Measurements from ENCODE around the gene ATG7.

Gene ATG7, protein sequence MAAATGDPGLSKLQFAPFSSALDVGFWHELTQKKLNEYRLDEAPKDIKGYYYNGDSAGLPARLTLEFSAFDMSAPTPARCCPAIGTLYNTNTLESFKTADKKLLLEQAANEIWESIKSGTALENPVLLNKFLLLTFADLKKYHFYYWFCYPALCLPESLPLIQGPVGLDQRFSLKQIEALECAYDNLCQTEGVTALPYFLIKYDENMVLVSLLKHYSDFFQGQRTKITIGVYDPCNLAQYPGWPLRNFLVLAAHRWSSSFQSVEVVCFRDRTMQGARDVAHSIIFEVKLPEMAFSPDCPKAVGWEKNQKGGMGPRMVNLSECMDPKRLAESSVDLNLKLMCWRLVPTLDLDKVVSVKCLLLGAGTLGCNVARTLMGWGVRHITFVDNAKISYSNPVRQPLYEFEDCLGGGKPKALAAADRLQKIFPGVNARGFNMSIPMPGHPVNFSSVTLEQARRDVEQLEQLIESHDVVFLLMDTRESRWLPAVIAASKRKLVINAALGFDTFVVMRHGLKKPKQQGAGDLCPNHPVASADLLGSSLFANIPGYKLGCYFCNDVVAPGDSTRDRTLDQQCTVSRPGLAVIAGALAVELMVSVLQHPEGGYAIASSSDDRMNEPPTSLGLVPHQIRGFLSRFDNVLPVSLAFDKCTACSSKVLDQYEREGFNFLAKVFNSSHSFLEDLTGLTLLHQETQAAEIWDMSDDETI

DNA sequence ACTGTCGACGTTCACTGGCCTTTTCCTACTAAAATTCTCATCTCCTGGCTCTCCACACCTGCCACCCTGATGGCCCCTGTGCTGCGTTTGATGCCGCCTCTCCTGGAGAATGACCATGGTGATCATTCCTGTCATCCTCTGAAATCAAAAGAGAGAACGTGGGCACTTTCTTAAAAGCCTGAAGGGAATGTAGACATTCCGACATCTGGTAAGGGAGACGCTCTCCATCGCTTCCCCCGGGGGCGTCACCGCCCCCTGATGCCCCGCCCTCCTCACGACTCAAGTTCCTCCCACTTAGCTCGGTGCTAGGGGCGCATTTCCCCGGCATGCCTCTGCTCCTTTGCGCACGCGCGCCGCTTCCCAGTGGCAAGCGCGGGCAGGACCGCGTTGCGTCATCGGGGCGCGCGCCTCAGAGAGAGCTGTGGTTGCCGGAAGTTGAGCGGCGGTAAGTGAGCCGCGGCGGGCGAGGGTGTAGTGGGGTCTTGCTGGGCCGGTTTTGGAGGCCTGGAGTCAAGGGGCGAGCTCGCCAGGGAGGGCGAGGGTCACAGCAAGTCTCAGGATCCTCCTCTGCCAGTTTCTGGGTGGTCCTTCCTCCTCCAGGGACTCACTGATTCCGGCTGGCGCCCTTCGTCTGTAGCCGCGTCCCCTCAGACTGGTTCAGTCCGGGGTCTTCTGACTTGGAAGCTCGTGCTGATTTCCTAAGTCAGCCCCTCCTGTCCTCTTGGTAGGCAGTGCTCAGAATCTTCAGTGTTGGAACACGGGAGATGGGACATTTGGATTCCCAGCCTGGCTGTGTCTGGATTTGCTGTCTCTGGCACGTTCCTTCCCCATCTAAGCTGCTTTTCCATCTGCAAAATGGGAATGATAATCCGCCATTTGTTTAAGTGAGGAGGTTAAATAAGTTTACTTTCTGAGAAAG lies at the start of gene ATG7:
ATG7 (plus strand) TSS at position 412 of the 919 bp plus-strand sequence. CDS start 26,299 bp downstream, outside the sequence.
- no peak for FAIRE-seq
- peak; percentile 87 for DNase-seq (ENCODE audit: insufficient read length, low spot score)
- TF ChIP-seq, protein P1, sequence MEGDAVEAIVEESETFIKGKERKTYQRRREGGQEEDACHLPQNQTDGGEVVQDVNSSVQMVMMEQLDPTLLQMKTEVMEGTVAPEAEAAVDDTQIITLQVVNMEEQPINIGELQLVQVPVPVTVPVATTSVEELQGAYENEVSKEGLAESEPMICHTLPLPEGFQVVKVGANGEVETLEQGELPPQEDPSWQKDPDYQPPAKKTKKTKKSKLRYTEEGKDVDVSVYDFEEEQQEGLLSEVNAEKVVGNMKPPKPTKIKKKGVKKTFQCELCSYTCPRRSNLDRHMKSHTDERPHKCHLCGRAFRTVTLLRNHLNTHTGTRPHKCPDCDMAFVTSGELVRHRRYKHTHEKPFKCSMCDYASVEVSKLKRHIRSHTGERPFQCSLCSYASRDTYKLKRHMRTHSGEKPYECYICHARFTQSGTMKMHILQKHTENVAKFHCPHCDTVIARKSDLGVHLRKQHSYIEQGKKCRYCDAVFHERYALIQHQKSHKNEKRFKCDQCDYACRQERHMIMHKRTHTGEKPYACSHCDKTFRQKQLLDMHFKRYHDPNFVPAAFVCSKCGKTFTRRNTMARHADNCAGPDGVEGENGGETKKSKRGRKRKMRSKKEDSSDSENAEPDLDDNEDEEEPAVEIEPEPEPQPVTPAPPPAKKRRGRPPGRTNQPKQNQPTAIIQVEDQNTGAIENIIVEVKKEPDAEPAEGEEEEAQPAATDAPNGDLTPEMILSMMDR (IDR thresholded peaks at IDR 0.05; ENCODE audit: insufficient read depth, missing control alignments) = no peak

DNA sequence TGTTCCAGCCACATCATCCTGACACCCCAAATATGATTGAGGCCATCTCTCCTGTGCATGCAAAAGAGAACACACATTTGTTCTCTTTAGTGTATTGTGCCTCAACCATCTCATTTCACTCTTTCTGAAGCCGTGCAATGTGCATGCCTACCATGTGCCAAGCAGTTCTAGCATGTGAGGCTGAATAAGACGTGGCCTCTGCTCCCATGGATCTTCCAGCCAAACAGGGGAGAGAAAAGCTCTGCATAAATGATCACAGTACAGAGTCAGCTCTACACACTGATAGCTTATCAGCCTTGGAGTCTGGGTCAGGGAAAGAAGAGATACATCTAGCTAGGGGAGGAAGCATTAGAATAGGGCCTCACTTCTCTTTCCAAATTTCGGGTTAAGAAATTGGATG lies 48.2 kb upstream of the ATG7 start:
- no peak for FAIRE-seq
- no peak for DNase-seq (ENCODE audit: insufficient read length, low spot score)
- TF ChIP-seq, protein P1 (IDR thresholded peaks at IDR 0.05; ENCODE audit: insufficient read depth, missing control alignments) = no peak

DNA sequence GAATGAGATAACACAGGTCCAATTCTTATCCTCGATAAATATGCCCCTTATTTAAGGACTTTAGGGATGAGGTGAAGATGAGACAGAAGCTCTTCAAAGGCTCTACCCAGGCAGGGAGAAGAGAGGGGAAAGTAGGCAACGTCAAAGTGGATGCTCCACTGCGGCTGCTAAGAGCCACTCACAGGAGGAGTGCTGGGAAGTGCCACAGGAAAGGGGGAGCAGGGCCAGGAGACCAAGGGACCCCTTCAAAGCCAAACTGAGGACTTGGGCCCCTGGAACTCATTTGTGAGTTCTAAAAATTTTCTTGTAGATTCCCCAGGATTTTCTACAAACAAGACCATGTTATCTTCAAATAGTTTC lies 47.3 kb upstream of the ATG7 start:
- TF ChIP-seq, protein P1 (IDR thresholded peaks at IDR 0.05; ENCODE audit: insufficient read depth, missing control alignments) = no peak
- no peak for DNase-seq (ENCODE audit: insufficient read length, low spot score)
- no peak for FAIRE-seq

DNA sequence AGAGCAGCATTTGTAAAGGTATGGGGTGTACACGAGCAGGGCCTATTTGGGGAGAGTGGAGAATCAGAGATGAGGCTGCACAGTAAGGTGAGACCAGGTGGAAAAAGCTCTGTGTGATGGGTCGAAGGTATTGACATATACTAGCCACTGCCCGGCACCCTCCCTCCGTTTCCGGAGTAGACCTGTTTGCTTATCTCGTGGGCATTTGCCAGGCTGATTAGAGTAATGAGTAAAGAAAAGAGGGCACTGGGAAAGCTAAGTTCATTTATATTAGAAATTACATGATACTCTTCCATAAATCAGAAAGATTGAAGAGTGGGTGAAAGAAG lies 46.2 kb upstream of the ATG7 start:
- no peak for FAIRE-seq
- TF ChIP-seq, protein P1 (IDR thresholded peaks at IDR 0.05; ENCODE audit: insufficient read depth, missing control alignments) = no peak
- DNase-seq (ENCODE audit: insufficient read length, low spot score) = no peak

DNA sequence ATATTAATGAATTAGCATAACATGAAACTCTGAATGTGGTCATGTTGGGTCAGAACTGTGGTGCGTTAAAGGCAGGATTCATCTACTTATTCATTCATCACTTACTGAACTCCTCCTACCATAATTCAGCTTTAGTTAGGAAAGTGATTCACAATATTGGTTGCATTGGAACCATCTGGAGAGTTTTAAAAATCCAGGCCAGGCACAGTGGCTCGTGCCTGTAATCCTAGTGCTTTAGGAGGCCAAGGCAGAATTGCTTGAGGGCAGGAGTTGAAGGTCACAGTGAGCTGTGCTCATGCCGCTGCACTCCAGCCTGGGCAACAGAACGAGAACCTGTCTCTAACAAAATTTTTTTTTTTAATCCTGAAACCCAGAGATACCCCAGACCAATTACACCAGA lies 44.2 kb upstream of the ATG7 start:
- DNase-seq (ENCODE audit: insufficient read length, low spot score) (no peak), FAIRE-seq (no peak)
- TF ChIP-seq, protein P1 (IDR thresholded peaks at IDR 0.05; ENCODE audit: insufficient read depth, missing control alignments) = no peak

DNA sequence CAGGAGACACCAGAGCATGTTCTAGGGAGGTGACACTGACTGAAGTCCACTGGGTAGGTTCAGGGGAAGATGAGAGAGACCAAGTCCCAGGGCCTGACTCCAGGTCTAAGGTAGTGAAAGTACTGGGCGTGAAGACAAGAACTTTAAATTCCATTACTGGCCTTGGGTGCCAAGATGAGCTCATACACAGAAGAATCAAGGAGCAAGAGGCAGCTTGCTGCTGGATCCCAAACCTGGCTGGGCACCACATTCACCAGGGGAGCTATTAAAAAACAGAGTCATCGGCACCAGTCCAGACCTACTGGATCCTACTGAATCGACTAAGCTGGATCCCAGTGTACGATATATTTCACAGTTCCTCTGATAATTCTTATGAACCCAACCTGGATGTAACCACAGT lies 42.1 kb upstream of the ATG7 start:
- FAIRE-seq (no peak), DNase-seq (ENCODE audit: insufficient read length, low spot score) (no peak)

More for the DNA sequence above, 42.1 kb upstream of the ATG7 start:
- TF ChIP-seq, protein P1 (IDR thresholded peaks at IDR 0.05; ENCODE audit: insufficient read depth, missing control alignments) = no peak

Measured in D721Med (cell line).